NOMO-1 treated with DMSO at 0.1 percent for 48 hours (cell line): ENCODE data around the gene CKS2.
"Not testable (repeated sequence)": the region's sequence is repeated elsewhere in the genome, so short reads cannot be mapped to it uniquely, and the experiment has no call there.

Experiments used
- DNase-seq: peaks from one replicate; lab custom pipeline; 2025; ENCODE audit not compliant: unreplicated experiment; lab: John Stamatoyannopoulos, UW

The CKS2 gene

GRCh38 chr9:89309608-89310474, 1.2 kb upstream of the CKS2 start:
- no peak for DNase-seq

DNA sequence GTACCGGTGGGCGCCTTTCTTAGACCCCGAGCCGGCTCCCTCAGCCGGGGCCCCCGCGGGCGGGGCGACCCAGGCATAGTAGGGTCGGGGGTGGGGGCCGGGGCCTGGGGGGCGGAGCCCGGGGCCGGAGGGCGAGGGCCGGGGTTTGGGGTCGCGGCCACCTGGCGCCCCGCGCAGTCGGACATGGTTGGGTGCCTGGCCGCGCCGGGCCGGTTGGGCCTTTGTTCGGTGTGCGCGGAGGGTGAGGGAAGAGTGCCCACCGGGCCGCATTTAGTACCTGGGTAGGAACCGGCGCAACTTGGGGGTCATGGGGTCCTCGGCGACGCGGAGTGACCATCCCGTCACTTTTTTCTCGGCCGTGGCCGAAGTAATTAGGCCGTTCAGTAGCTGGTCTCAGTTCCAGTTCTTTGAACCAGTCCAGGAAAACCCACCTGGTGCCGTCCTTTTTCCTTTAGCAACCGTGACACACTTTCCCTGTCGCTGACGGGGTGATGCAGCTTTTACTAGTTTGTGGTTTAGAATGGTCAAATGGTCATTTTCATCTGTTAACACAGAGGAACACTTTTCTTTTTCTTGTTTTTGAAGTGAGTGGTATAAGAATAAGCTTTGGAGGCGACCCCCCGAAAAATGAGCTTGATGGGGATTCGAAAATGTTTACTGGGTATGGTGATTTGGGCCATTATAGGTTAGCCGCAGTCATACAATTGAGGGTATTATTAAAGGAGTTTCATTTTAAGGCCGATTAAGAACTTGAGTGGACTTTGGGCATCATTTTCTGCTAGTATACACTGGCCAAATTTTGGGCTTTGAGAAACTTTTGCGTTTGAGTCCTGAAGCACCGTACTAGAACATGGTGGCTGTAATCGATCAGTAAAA, 589 bp downstream of the CKS2 start:
- DNase-seq, result no peak

DNA sequence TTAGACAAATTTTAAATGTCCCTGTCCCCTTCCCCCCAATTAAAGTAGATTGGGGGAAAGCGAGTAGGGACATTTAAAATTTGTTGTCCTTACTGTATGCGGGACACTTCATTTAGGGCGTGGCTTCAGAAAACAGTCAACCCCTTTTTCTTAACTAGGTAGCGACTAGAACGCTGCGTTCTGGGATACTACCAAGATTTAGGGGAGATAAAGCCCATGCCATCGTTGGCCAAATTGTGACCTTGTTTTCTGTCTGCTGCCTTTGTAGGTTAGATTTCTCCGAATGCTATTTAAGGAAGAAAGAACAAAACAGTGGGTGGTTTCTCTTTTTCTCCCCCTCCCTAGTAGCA, 1.2 kb downstream of the CKS2 start:
- DNase-seq, result no peak

DNA sequence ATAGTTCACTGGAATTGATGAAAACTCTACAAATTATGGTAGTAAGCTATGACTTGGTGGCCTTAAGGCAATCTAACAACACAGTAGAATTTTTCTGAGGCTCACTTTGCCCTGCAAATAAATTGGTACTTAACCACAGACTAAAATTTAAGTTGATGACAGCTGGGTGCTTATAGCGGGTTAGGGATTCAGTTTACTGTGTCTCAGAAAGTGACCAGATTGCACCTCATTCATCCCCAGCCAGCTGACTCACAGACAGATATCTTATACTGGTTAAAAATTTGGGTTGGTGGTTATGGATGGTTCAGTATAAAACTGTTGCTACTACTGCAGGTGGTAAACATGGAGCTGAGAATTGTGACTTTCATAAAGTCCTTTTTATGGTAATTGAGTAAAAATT, 2.8 kb downstream of the CKS2 start:
- no peak for DNase-seq

GRCh38 chr9:89314955-89315354, 4.0 kb downstream of the CKS2 start:
- no peak for DNase-seq

DNA sequence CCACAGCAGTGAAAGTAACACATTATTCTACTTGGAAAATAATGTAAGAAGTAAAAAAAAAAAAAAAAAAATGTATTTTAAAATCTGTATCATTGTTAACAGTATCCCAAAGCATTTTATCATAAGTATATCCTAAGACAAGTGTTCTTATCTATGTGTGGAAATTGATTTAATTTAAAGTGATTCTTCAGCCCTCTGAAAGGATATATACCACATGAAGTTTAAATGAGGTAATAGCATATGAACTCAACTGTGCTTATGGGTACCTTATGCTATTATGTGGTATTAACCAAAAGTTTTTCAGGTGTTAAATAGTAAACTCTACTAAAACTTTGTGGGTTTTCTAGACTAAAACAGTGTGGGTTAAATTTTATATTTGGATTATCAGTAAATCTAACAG, 4.5 kb downstream of the CKS2 start:
- DNase-seq, result no peak

DNA sequence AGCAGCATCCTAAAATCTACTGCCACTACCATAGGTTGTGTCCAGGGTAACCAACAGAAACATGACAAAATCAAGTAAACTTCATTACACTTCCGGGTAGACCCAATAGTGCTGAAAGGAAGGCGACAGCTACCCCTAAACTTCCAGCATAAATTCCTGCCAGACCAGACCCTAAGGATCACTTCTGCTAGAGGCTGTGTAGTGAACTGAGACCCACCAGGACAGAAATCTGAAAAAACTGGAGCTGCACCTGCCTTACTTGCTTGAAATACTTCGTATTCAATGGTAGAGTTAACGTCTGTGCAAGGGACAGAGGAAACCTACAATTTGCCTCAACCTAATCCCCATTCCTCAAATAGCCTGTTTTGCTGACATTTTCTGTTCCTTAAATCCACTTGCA, 6.3 kb downstream of the CKS2 start:
- DNase-seq, result no peak

- peak; percentile 84 for DNase-seq
Measured at GRCh38 chr9:89318123-89319014, 7.4 kb downstream of the CKS2 start, which contains the start of gene SECISBP2. Gene SECISBP2 (plus strand): TSS chr9:89318500. CDS start chr9:89318577, 77 bp downstream.

DNA sequence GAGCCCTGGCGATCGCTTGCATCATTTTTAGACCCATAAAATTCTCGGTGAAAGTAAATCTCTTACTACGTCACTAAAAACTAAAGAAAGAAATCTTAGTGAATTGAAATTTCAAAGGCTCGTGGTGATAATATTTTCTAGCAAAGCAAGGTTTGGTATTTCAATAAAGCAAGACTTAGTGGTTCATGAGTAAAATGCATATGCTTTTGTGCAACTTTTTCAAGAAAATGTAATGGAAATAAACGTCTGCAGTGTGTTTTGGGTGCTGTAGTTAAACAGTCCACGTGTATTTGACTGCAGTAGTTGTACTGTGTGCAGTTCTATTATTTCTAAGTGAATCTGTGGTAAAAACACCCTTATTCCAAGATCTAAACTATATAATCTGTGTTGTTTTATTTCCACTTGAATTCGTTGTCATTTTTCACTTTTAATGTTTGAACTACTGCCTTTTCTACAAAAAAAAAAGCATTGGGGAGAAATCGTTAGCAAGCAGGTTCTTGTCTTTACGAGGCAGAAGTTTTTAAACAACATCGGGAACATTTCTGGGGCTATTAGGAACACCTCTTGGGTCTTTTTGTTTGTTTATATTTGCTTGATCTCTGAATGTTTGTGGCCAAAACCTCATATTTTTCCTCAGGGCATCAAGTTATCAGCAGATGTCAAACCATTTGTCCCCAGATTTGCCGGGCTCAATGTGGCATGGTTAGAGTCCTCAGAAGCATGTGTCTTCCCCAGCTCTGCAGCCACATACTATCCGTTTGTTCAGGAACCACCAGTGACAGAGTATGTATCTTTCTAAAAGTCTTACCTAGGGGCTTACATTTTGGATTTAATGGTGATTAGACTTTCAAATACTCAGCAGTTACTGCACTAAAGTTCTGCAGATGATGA, 8.3 kb downstream of the CKS2 start:
- no peak for DNase-seq

GRCh38 chr9:89323390-89323789, 12.4 kb downstream of the CKS2 start:
- no peak for DNase-seq

GRCh38 chr9:89325733-89326132, 14.7 kb downstream of the CKS2 start:
- DNase-seq, result no peak

DNA sequence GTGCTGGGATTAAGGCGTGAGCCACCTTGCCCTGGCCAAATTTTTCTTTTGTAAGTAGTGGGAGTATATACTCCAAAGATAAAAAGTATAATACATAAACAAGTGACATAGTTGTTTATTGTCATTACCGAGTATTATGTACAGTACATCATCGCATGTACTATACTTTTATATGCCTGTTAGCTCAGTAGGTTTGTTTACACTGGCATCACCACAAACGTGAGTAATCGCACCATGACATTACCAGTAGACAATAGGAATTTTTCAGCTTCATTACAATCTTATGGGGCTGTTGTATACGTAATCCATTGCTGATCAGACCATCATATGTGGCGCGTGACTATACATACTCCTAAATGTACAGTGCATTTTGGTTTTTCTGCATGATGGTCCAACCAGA, 17.1 kb downstream of the CKS2 start:
- no peak for DNase-seq

DNA sequence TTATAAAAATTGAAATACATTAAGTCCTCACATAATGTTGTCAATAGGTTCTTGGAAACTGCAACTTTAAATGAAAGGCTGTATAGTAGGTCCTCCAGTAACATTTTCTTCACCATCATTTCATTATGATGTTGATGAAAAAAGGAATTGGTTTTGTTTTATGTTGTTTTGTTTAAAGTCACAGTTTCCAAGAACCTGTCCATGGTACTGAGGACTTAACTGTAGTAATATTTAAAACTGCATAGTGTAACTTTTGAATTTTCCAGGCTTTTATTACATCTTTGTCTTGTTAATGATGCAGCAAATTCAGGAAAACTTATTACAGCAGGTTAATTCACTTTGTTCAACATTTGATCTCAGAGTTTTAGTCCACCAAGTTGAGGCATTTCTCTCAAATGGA, 18.9 kb downstream of the CKS2 start:
- no peak for DNase-seq

DNA sequence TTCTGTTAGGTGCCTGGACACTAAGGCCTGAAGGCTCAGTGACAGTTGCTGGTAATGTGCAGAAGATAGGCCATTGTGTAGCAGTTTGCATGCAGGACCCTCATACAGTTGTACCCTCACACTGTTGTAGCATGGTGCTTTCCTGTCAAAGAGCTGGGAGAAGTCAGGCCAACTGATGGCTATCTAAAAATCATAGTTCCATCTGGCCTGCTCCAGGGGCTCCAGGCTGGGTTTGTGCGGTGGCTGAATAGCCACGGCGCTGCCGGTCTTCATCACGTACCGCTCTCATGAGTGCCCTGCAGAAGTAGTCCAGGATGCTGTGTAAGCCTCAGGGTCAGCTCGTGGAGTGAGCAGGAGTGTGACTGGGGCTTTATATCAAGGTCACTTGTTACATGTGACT, 19.5 kb downstream of the CKS2 start:
- no peak for DNase-seq

DNA sequence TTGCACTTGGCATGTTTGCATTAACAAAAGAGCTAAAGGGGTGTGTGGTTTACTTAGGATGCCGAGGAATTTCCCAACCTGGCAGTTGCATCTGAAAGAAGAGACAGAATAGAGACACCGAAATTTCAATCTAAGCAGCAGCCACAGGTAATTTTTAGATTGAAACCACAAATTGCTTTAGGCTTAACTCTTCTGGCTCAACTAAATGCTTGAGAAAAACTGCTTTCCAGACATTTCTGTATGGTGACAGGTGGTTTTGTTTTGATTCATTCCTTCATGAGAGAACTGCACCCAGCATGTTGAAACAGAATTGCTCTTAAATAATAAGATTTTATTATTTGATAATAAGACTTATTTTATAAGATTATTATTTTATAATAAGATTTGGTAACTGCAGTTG, 28.8 kb downstream of the CKS2 start:
- no peak for DNase-seq

GRCh38 chr9:89340332-89340731, 29.3 kb downstream of the CKS2 start:
- no peak for DNase-seq

DNA sequence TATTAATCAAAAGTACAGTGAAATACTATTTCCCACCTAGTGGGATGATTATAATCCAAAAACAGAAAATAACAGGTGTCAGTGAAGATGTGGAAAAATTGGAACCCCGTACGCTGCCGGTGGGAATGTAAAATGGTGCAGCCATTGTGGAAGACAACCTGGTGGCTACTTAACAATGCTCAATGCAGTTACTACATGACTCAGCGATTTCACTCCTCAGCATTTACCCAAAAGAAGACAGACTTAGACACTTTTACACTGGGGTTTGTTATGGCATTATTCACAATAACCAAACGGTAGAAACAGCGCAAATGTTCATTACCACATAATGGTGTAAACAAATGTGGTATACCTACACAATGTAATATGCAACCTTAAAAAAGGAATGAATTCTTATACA, 31.2 kb downstream of the CKS2 start:
- DNase-seq, result no peak

DNA sequence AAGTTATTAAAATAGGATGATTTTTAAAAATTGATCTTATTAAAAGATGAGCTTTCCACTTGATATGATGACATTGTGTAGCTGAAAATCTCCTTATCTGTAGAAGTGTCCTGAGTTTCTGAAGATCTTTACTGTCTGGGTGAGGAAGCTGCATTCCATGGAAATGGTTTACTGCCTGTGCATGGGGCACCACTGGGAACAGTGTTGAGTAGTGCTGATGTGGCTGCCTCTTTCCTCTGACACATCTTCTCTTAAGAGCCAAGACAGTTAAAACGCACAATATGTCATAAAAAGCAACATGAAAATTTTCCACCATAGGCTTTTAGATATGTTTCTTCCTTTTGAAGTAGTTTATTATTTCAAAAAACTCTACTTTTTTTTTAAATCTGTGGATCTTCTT, 32.0 kb downstream of the CKS2 start:
- DNase-seq, result no peak

DNA sequence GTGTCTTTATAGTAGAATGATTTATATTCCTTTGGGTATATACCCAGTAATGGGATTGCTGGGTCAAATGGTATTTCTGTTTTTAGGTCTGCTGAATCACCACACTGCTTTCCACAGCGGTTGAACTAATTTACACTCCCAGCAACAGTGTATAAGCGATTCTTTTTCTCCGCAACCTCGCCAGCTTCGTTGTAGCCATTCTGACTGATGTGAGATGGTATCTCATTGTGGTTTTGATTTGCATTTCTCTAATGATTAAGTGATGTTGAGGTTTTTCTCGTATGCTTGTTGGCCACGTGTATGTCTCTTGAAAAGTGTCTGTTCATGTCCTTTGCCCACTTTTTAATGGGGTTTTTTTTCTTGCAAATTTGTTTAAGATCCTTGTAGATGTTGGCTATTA, 32.8 kb downstream of the CKS2 start:
- not testable (repeated sequence) for DNase-seq

DNA sequence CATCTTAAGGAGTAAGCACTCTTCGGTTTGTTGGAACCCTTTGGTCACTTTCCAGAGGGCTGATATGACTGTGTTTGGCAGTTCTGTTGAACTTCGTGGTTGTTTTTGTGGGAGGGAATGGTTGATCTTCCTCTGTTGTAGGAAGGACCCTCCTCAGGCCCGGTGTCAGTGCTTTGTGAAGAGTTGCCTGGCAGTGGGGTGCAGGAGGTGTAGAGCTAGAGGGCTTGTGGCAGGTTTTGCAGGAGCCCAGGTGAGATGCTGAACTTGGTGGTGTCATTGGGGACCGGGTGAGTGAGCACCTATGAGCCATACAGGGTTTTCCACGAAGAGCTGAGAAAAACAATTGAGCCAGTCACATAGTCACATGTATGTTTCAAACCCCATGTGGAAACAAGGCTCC, 34.5 kb downstream of the CKS2 start:
- no peak for DNase-seq
